Superior temporal gyrus (tissue), 1 donor: ENCODE results near the gene BACE1.
"Not testable (repeated sequence)": the region's sequence is repeated elsewhere in the genome, so short reads cannot be mapped to it uniquely, and the experiment has no call there.

Experiments used
- DNase-seq: peaks from one replicate; pipeline ENCODE4 v3.0.0-alpha.2; 2016; ENCODE audit errors: extremely low spot score

Gene BACE1

DNA sequence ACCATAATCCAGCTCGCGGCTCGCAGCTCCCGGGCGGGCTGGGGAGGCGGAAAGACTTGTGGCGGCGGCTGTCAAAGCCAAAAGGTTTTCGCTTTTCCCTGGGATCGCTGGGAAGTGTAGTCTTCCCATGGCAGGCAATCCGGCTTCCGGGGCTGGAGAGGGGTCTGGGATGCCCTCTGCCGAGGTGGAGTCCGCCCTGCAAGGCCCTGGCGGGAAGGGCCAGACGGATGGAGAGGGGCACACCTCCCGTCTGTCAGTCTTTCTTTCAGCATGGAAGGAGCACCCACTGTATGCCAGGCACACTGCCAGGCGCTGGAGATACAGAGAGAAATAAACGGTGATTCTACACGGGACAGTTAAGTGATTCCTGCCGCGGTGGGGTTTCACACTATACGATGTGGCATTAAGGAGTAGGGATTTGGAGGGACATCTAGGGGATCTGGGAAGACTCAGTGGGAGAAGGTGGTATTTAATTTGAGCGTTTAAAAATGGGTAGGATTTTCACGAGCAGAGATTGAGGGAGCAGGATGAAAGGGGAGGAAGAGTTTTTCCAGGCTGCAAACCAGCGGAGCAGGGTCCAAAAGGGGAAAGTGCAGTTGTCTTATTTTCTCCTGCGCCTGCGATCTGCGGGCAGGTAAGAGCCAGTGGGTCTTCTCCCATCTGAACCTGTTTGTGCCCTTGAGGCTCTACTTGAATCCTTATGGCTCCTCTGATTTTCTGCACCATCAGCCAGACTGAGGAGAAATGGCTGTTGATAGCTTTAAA, at the start of gene BACE1:
BACE1 (minus strand) TSS at position 60 of the 765 bp plus-strand sequence. CDS start 461 bp downstream, outside the sequence.
- peak; percentile 95 for DNase-seq

- peak; percentile 63 for DNase-seq
These were observed 45.4 kb upstream of the BACE1 start for GRCh38 chr11:117361432-117361831.

DNA sequence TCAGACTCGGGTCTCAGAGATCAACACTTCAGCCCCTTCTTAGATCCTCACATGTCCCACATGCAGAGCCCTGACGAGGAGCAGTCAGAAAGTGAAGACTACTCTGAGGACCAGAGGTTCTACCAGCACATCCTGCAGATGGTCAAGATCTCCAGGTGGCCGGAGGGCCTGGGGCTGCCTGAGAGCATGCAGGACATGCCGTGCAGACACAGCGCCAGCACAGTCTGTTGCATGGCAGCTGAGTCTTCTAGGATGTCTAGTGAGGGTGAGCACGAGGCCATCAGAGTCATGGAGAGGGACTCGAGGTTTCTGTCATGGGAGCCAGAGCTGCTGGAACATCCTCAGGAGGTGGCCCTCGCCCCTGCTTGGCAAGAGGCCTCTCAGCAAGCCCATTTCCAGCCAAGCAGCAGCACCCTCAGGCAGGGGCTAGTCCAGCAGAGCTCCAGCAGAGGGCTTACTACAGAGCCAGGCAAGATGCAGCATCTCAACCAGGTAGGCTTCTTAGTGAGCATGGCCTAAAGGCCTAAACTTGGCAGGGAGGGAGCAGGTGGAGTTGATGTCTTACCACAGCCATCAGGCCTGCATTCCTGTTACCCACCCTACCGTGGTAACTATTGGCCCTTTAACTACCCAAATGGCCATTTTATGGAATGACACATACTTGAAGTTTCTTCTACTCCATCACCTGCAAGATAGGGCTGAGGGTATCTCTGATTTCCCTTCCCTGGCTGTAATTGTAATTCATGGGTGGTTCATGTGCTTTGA, 40.3 kb upstream of the BACE1 start:
- DNase-seq: no peak

GRCh38 chr11:117354550-117354949, 38.5 kb upstream of the BACE1 start:
- DNase-seq: no peak

- DNase-seq: no peak
These were observed 29.0 kb upstream of the BACE1 start for GRCh38 chr11:117345039-117345438.

DNA sequence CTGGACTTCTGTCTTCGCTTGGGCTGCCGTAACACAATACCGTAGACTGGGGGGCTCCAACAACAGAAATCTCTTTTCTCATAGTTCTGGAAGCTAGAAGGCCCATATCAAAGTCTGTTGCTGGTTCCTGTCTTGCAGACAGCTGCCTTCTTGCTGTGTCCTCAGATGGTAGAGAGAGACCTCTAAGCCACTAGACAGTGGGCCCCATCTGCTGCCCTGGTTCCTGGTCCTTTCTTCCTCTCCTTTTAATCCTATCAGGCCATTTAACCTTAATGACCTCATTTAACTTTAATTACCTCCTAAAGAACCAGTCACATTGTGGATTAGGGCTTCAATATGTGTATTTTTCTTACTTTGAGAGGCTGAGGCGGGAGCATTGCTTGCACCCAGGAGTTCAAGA, 21.0 kb upstream of the BACE1 start:
- DNase-seq: no peak

GRCh38 chr11:117335399-117335798, 19.3 kb upstream of the BACE1 start:
- DNase-seq: no peak

- DNase-seq: no peak
These were observed 18.8 kb upstream of the BACE1 start for GRCh38 chr11:117334896-117335295.

DNA sequence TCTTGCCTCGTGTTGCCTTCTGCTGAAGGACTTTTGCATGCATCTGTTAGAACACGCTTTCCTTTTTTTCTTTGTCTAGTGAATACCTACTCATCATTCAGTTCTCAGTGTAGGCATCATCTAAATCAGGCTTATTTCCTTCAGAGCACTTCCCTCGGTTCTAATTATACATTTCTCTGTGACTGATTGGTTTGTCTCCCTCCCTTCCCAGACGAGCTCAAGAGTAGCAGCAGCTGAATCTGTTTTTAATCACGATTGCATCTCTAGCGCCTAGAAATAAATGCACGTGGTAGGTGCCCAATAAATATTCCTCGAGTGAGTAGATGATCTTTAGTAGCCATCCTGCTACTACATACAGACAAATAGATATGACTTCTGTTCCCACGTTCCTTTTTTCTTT, 17.9 kb upstream of the BACE1 start:
- peak; percentile 28 for DNase-seq

DNA sequence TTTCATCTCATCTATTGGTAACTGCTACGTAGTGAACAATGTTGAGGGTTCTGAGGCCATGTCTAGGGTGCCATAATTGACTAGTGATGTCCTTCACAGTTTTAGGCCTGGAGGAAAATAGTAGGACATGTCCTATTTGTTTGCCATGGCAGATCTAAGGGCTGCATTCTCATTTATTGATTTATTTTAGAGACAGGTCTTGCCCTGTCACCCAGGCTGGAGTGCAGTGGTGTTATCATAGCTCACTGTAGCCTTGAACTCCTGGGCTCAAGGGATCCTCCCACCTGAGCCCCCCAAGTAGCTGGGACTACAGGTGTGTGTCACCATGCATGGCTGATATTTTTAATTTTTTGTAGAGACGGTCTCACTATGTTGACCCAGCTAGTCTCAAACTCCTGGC, 16.8 kb upstream of the BACE1 start:
- no peak for DNase-seq

GRCh38 chr11:117328375-117329010, 12.4 kb upstream of the BACE1 start:
- DNase-seq: peak; percentile 51

- DNase-seq: peak; percentile 96
These were observed 11.7 kb upstream of the BACE1 start, which contains the start of gene CEP164 for GRCh38 chr11:117327567-117328374. Gene CEP164 (plus strand): TSS chr11:117327854. CDS start chr11:117338587, 10,733 bp downstream.

GRCh38 chr11:117327255-117327566, 11.2 kb upstream of the BACE1 start:
- DNase-seq: not testable (repeated sequence)

GRCh38 chr11:117319214-117319840, 3.3 kb upstream of the BACE1 start:
- no peak for DNase-seq

- no peak for DNase-seq
These were observed 2.7 kb upstream of the BACE1 start for GRCh38 chr11:117318738-117319137.

- no peak for DNase-seq
These were observed 515 bp downstream of the BACE1 start for GRCh38 chr11:117315285-117316196.

- no peak for DNase-seq
These were observed 1.2 kb downstream of the BACE1 start for GRCh38 chr11:117314840-117315239.

GRCh38 chr11:117313828-117314768, 2.0 kb downstream of the BACE1 start:
- DNase-seq: no peak

DNA sequence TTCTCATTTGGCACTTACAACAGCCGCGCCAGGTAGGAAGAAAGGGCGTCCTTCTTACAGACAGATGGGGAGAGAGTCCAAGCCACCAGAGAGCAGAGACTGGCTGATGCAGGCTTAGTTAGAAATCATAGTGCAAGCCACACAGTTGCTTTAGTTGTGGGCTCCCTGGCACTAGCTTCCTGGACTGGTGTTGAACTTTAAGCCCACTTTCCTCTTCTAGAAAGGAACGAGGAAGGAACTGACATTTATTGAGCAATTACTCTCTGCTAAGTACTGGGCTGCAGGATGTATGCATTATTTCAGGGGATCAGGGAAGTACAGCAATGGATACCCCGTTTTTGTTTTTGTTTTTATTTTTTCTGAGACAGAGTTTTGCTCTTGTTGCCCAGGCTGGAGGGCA, 3.0 kb downstream of the BACE1 start:
- no peak for DNase-seq
